SK-N-SH treated with all-trans-retinoic acid at 6 μM for 48 hours (cell line): ENCODE results near the gene KRTAP20-4.

Source experiments
- ATAC-seq: fragments of 200-7000 bp; cut with Tn5 transposase; 3 replicates; pipeline ENCODE4 v1.9.1; 2020; ENCODE audit warnings: mild to moderate bottlenecking, moderate library complexity
- ARNTL ChIP-seq: fragments of 450-650 bp; formaldehyde crosslinking; IDR thresholded peaks from 2 replicates; pipeline ENCODE4 v1.5.0; 2020; ENCODE audit warnings: low read depth, mild to moderate bottlenecking, moderate library complexity, borderline replicate concordance
- BACH2 ChIP-seq: fragments of 250-450 bp; sonication (Bioruptor Pico); IDR thresholded peaks from 2 replicates; pipeline ENCODE4 v1.9.0; 2021; ENCODE audit warnings: mild to moderate bottlenecking, borderline replicate concordance
- CREB5 ChIP-seq: fragments of 250-450 bp; sonication (Bioruptor Pico); IDR thresholded peaks from 2 replicates; pipeline ENCODE4 v1.5.1; 2020; ENCODE audit warnings: low read depth, mild to moderate bottlenecking, moderate library complexity
- CSDC2 ChIP-seq: fragments of 250-450 bp; sonication (Bioruptor Pico); IDR thresholded peaks from 2 replicates; pipeline ENCODE4 v1.5.0; 2020; ENCODE audit warnings: mild to moderate bottlenecking, moderate library complexity
- CSRNP3 ChIP-seq: fragments of 250-450 bp; sonication (Bioruptor Pico); IDR thresholded peaks from 2 replicates; pipeline ENCODE4 v1.5.1; 2021; ENCODE audit warnings: mild to moderate bottlenecking, moderate library complexity
- ESRRG ChIP-seq: fragments of 250-450 bp; sonication (Bioruptor Pico); IDR thresholded peaks from 2 replicates; pipeline ENCODE4 v1.6.1; 2021; ENCODE audit warnings: mild to moderate bottlenecking
- GLIS3 ChIP-seq: fragments of 250-450 bp; sonication (Bioruptor Pico); IDR thresholded peaks from 2 replicates; pipeline ENCODE4 v1.5.0; 2020; ENCODE audit warnings: mild to moderate bottlenecking, moderate library complexity
- OSR1 ChIP-seq: fragments of 250-450 bp; sonication (Bioruptor Pico); IDR thresholded peaks from 2 replicates; pipeline ENCODE4 v1.8.0; 2022; ENCODE audit warnings: moderate library complexity, mild to moderate bottlenecking, inconsistent platforms
- PPARA ChIP-seq: fragments of 250-450 bp; sonication (Bioruptor Pico); IDR thresholded peaks from 2 replicates; pipeline ENCODE4 v1.5.0; 2020; ENCODE audit warnings: mild to moderate bottlenecking, borderline replicate concordance
- RARB ChIP-seq: fragments of 250-450 bp; sonication (Bioruptor Pico); IDR thresholded peaks from 2 replicates; pipeline ENCODE4 v1.8.0; 2021; ENCODE audit warnings: mild to moderate bottlenecking, moderate library complexity
- SNAI2 ChIP-seq: fragments of 250-450 bp; sonication (Bioruptor Pico); IDR thresholded peaks from 2 replicates; pipeline ENCODE4 v1.5.0; 2020; ENCODE audit warnings: mild to moderate bottlenecking, moderate library complexity
- TCF4 ChIP-seq: fragments of 250-450 bp; sonication (Bioruptor Pico); IDR thresholded peaks from 2 replicates; pipeline ENCODE4 v1.8.0; 2021; ENCODE audit warnings: mild to moderate bottlenecking, moderate library complexity, borderline replicate concordance
- TOX ChIP-seq: fragments of 250-450 bp; sonication (Bioruptor Pico); IDR thresholded peaks from 2 replicates; pipeline ENCODE4 v1.8.0; 2021; ENCODE audit warnings: mild to moderate bottlenecking, moderate library complexity, borderline replicate concordance
- TSHZ2 ChIP-seq: fragments of 250-450 bp; sonication (Bioruptor Pico); IDR thresholded peaks from 2 replicates; pipeline ENCODE4 v1.5.0; 2020; ENCODE audit warnings: mild to moderate bottlenecking, moderate library complexity
- ZFP3 ChIP-seq: fragments of 250-450 bp; sonication (Bioruptor Pico); IDR thresholded peaks from 2 replicates; pipeline ENCODE4 v1.5.0; 2020; ENCODE audit warnings: mild to moderate bottlenecking, moderate library complexity
- ZFP30 ChIP-seq: fragments of 450-650 bp; formaldehyde crosslinking; IDR thresholded peaks from 2 replicates; pipeline ENCODE4 v1.5.0; 2022; ENCODE audit warnings: mild to moderate bottlenecking, moderate library complexity
- ZNF565 ChIP-seq: fragments of 450-650 bp; formaldehyde crosslinking; conservative IDR thresholded peaks from 2 replicates; pipeline ENCODE4 v1.5.0; 2020; ENCODE audit warnings: low read depth, mild to moderate bottlenecking, moderate library complexity
- ZNF8 ChIP-seq: fragments of 450-650 bp; formaldehyde crosslinking; IDR thresholded peaks from 2 replicates; pipeline ENCODE4 v1.5.0; 2020; ENCODE audit warnings: mild to moderate bottlenecking, moderate library complexity

Gene KRTAP20-4

GRCh38 chr21:30646904-30647414 lies 26.5 kb downstream of the KRTAP20-4 start:
- ATAC-seq, result no peak
- TF ChIP-seq OSR1, result no peak
- TF ChIP-seq PPARA, result no peak
- no peak for TF ChIP-seq GLIS3 (CRISPR knock-in tag)
- no peak for TF ChIP-seq TOX (CRISPR knock-in tag)
- TF ChIP-seq TSHZ2 (CRISPR knock-in tag), result no peak
- no peak for TF ChIP-seq BACH2 (CRISPR knock-in tag)
- TF ChIP-seq SNAI2 (CRISPR knock-in tag), result no peak
- TF ChIP-seq CSRNP3, result no peak
- no peak for TF ChIP-seq CSDC2
- TF ChIP-seq TCF4, result no peak
- no peak for TF ChIP-seq ZFP30 (CRISPR knock-in tag)
- no peak for TF ChIP-seq ZFP3 (CRISPR knock-in tag)

GRCh38 chr21:30652891-30653290 lies 32.5 kb downstream of the KRTAP20-4 start:
- TF ChIP-seq PPARA, result no peak
- TF ChIP-seq ARNTL (CRISPR knock-in tag), result no peak
- TF ChIP-seq CSRNP3, result no peak
- no peak for TF ChIP-seq GLIS3 (CRISPR knock-in tag)
- TF ChIP-seq ZNF565 (CRISPR knock-in tag), result no peak
- TF ChIP-seq OSR1, result no peak
- no peak for TF ChIP-seq CREB5 (CRISPR knock-in tag)

GRCh38 chr21:30668776-30669175 lies 48.3 kb downstream of the KRTAP20-4 start:
- TF ChIP-seq PPARA (no peak), ESRRG (CRISPR knock-in tag) (no peak), RARB (CRISPR knock-in tag) (no peak), CREB5 (CRISPR knock-in tag) (no peak), TOX (CRISPR knock-in tag) (no peak), TCF4 (no peak), ZNF8 (CRISPR knock-in tag) (no peak)
- ATAC-seq, result no peak

More at GRCh38 chr21:30652891-30653290, 32.5 kb downstream of the KRTAP20-4 start:
- ATAC-seq, result no peak
